ENCODE measurements around the gene LRRN3. TPM values are rescaled to one million over a fixed set of nuclear protein-coding genes. Genes with fewer than 3 reads are reported as not detected.

The LRRN3 gene
- total and polyA plus RNA-seq, 12 donors: 10.7 to 109 (median 55.1) TPM

- TF ChIP-seq CTCF (IDR thresholded peaks at IDR 0.05) (no peak), POLR2A (IDR thresholded peaks at IDR 0.05) (no peak)
- Histone ChIP-seq H3K27me3 (no peaks in the 10 kb centered on the region), H3K27ac (no peak overlapping the region), H3K9me3 (replicated peaks in 1 of 3) (no peaks in the 10 kb centered on the region), H3K4me3 (no peak overlapping the region), H3K36me3 (replicated peaks in 1 of 2) (no peaks in the 10 kb centered on the region), H3K4me1 (replicated peaks in 1 of 2) (peaks cover 19 to 33% of the 10 kb centered on the region in 2 donors)
- intact Hi-C loops (cut with DNase I): no loop called here
- no peak for DNase-seq
- 82 to 95% (median 85%) methylated on average over 2 of the region's 2 CpGs for WGBS, 4 donors
Measured at GRCh38 chr7:111140091-111140865, 49.4 kb downstream of the LRRN3 start.

- no peak for TF ChIP-seq CTCF (IDR thresholded peaks at IDR 0.05)
- no peak for TF ChIP-seq POLR2A (IDR thresholded peaks at IDR 0.05)
- Histone ChIP-seq H3K36me3 (replicated peaks in 1 of 2) (no peaks in the 10 kb centered on the region), H3K4me1 (replicated peaks in 1 of 2) (no peaks in the 10 kb centered on the region), H3K27me3 (no peaks in the 10 kb centered on the region), H3K9me3 (replicated peaks in 1 of 3) (no peaks in the 10 kb centered on the region), H3K27ac (no peak overlapping the region), H3K4me3 (no peak overlapping the region)
- 66 to 84% (median 76%) methylated on average over 2 of the region's 2 CpGs for WGBS, 4 donors
- intact Hi-C loops (cut with DNase I): no loop called here
- DNase-seq: peak in 3 of 7 donors; percentile 4 to 61 (median 25)
Measured at GRCh38 chr7:111145472-111145871, 54.5 kb downstream of the LRRN3 start.

GRCh38 chr7:111146136-111146535 is 55.2 kb downstream of the LRRN3 start:
- Histone ChIP-seq H3K27ac (no peak overlapping the region), H3K9me3 (replicated peaks in 1 of 3) (no peaks in the 10 kb centered on the region), H3K4me1 (replicated peaks in 1 of 2) (no peaks in the 10 kb centered on the region), H3K27me3 (no peaks in the 10 kb centered on the region), H3K36me3 (replicated peaks in 1 of 2) (no peaks in the 10 kb centered on the region), H3K4me3 (no peak overlapping the region)
- intact Hi-C loops (cut with DNase I): no loop called here
- no peak for DNase-seq
- TF ChIP-seq CTCF (IDR thresholded peaks at IDR 0.05) (no peak), POLR2A (IDR thresholded peaks at IDR 0.05) (no peak)

GRCh38 chr7:111147708-111148533 is 57.0 kb downstream of the LRRN3 start:
- no peak for TF ChIP-seq POLR2A (IDR thresholded peaks at IDR 0.05)
- no peak for TF ChIP-seq CTCF (IDR thresholded peaks at IDR 0.05)
- Histone ChIP-seq H3K4me1 (replicated peaks in 1 of 2) (no peaks in the 10 kb centered on the region), H3K27ac (no peak overlapping the region), H3K9me3 (replicated peaks in 1 of 3) (no peaks in the 10 kb centered on the region), H3K4me3 (no peak overlapping the region), H3K36me3 (replicated peaks in 1 of 2) (no peaks in the 10 kb centered on the region), H3K27me3 (no peaks in the 10 kb centered on the region)
- no peak for DNase-seq
- 91 to 93% (median 92%) methylated on average over 6 of the region's 6 CpGs for WGBS, 4 donors
- intact Hi-C loops (cut with DNase I): no loop called here
